ENCODE results near the gene SNRPA1. TPM values are rescaled to one million over a fixed set of nuclear protein-coding genes. Genes with fewer than 3 reads are reported as not detected.

Gene SNRPA1
- total and polyA plus RNA-seq, 8 donors = 3.5 to 75.6 (median 59.0) TPM

DNA sequence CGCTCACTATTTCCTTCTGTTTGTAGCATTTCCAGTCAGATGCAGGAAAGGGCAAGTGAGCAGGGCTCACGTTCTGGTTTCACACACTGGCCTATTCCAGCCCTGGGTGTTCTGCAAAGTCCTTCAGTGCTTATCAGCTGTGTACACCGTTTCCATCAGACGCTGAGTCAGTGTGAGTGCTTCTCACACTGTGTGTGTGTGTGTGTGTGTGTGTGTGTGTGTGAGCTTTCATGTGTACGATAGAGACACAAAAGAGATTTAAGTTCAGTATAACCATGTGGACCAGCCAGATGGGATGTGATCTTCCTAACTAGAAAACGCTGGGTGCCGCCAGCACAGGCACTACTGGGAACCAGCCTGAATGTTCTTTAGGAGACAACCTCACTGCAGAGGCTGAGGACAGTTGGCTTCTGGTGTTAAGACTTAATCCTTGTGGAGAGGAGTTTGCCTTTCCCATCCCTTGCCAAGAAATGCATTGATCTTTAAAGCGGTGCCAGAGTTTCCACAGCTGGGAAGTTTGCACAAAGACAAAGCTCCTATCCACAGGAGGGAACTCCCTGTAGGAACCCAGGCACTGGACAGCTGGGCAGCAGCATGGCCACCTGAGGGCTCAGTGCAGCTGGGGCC lies 39.3 kb downstream of the SNRPA1 start:
- H3K27ac ChIP-seq = no peak overlapping the region
- H3K4me3 ChIP-seq = no peak overlapping the region
- WGBS, 5 donors = 15 to 34% (median 32%) methylated on average over 7 to 8 of the region's 8 CpGs
- intact Hi-C loops (cut with DNase I; ENCODE audit: low total_unique reads) = loop anchor here (5.0 kb wide), 1 partner anchor 168 kb away; no protein-coding TSS in a partner anchor
- DNase-seq = peak in 1 of 2 donors; percentile 87
- no peaks in the 10 kb centered on the region for H3K36me3 ChIP-seq
- H3K9me3 ChIP-seq = no peaks in the 10 kb centered on the region
- TF ChIP-seq, protein P1, sequence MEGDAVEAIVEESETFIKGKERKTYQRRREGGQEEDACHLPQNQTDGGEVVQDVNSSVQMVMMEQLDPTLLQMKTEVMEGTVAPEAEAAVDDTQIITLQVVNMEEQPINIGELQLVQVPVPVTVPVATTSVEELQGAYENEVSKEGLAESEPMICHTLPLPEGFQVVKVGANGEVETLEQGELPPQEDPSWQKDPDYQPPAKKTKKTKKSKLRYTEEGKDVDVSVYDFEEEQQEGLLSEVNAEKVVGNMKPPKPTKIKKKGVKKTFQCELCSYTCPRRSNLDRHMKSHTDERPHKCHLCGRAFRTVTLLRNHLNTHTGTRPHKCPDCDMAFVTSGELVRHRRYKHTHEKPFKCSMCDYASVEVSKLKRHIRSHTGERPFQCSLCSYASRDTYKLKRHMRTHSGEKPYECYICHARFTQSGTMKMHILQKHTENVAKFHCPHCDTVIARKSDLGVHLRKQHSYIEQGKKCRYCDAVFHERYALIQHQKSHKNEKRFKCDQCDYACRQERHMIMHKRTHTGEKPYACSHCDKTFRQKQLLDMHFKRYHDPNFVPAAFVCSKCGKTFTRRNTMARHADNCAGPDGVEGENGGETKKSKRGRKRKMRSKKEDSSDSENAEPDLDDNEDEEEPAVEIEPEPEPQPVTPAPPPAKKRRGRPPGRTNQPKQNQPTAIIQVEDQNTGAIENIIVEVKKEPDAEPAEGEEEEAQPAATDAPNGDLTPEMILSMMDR (IDR thresholded peaks at IDR 0.05) = no peak
- peak in 2 of 3 donors; percentile 30 to 61 for TF ChIP-seq POLR2AphosphoS5 (IDR thresholded peaks at IDR 0.05)
- peaks cover 6 to 33% (median 22%) of the 10 kb centered on the region in 4 donors for H3K4me1 ChIP-seq
- no peaks in the 10 kb centered on the region for H3K27me3 ChIP-seq

DNA sequence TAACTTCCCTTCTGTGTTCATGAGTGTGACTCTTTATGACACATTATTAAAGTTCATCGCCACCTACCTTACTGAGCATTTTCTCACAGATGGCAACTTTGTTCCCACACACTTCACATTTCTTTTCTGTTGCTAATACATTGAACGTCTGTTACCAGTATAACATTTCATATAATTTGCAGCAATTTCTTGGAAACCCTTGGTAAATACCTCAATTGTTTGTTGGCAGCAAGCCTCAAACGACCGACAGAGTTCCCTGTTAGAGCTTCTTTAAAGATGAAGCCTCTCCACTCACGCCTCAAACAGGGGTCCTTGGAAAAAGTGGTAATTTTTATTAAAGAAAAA lies 40.0 kb downstream of the SNRPA1 start:
- no peaks in the 10 kb centered on the region for H3K9me3 ChIP-seq
- TF ChIP-seq EP300 (IDR thresholded peaks at IDR 0.05) = no peak
- TF ChIP-seq, protein P1 (IDR thresholded peaks at IDR 0.05) = no peak
- TF ChIP-seq POLR2AphosphoS5 (IDR thresholded peaks at IDR 0.05) = no peak
- no peak for TF ChIP-seq POLR2A (IDR thresholded peaks at IDR 0.05)

DNA sequence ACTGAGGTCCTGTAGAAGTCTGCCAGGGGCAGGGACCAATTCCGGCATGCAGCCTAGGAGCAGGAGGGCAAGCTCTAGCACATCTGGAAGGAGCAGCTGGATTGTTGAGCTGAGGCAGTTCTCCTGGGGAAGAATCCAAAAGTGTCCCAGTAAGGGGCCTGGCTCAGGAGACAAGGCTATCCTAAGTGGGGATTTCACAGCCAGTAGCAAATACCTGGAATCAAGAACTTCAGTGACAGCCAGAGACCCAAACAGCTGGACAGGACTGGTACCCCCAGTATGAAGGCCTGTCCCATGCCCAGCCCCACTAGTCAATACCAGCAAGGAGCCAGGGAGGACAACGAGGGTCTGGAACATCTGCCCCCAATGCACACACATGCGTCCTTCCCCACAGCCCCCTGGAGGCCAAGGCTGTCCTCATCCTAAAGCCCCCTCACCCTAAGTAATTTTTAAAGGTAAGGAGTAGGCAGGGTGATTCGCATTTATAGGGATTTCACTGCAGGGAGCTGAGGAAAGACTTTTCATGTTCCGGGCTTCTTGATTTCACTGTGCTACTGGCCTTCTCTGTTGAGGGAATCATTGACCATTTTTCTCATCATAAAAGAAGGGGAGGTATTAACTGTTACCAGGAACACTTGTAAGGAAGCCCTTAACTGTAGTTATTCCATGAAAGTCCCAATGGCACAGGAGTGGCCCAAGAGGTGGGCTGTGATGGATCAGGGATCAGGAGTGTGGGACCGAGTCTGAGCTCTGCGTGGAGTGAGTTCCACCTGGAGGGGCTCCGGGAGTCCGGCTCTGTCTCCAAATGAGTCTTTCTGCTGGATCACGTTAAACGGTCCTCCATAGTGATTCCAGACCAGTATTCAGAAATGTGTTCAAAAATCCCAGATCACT lies 40.6 kb downstream of the SNRPA1 start:
- no peak for DNase-seq
- no peak overlapping the region for H3K27ac ChIP-seq
- no peaks in the 10 kb centered on the region for H3K27me3 ChIP-seq
- WGBS, 5 donors = 89 to 93% (median 91%) methylated on average over 11 of the region's 11 CpGs
- no peak overlapping the region for H3K4me3 ChIP-seq
- peaks cover 18 to 46% (median 36%) of the 10 kb centered on the region in 4 donors for H3K4me1 ChIP-seq
- intact Hi-C loops (cut with DNase I; ENCODE audit: low total_unique reads) = loop anchor here (5.0 kb wide), 1 partner anchor 167 kb away; no protein-coding TSS in a partner anchor
- TF ChIP-seq POLR2AphosphoS5 (IDR thresholded peaks at IDR 0.05) = no peak
- TF ChIP-seq, protein P1 (IDR thresholded peaks at IDR 0.05) = no peak
- no peak for TF ChIP-seq POLR2A (IDR thresholded peaks at IDR 0.05)
- no peak for TF ChIP-seq EP300 (IDR thresholded peaks at IDR 0.05)
- H3K9me3 ChIP-seq = no peaks in the 10 kb centered on the region
- no peaks in the 10 kb centered on the region for H3K36me3 ChIP-seq

More for the DNA sequence above, 40.0 kb downstream of the SNRPA1 start:
- WGBS, 5 donors = 51 to 63% (median 58%) methylated on average over 5 of the region's 5 CpGs
- Histone ChIP-seq H3K4me3 (no peak overlapping the region), H3K27ac (no peak overlapping the region), H3K36me3 (no peaks in the 10 kb centered on the region), H3K27me3 (no peaks in the 10 kb centered on the region), H3K4me1 (peaks cover 11 to 40% (median 29%) of the 10 kb centered on the region in 4 donors)
- no peak for DNase-seq
- intact Hi-C loops (cut with DNase I; ENCODE audit: low total_unique reads) = loop anchor here (5.0 kb wide), 1 partner anchor 168 kb away; no protein-coding TSS in a partner anchor

DNA sequence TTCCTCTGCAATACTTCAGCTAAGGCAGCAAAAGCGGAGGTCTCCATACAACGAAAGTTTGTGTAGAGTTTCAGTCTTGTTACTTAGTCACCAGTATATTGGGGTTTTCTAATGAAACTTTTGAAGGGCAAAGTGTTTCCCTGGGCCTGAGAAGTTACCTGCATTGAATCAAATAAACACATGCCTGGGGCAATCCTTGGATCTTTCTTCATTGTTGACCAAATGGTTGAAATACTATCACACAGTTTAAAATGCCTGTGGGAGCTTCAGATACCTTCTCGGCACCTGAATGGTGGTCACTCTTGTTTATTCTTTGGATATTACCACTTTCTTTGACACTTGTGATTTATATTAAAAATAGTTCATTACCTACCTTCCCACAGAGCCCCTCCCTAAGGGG lies 42.2 kb downstream of the SNRPA1 start:
- intact Hi-C loops (cut with DNase I; ENCODE audit: low total_unique reads) = no loop called here
- 32 to 46% (median 37%) methylated on average over 3 of the region's 3 CpGs for WGBS, 5 donors
- DNase-seq = no peak
- Histone ChIP-seq H3K4me3 (peak overlapping the region; percentile 71 to 95 (median 77)), H3K9me3 (no peaks in the 10 kb centered on the region), H3K27ac (peak overlapping the region in 4 of 5 donors; percentile 86 to 97 (median 93)), H3K27me3 (no peaks in the 10 kb centered on the region), H3K36me3 (no peaks in the 10 kb centered on the region), H3K4me1 (peaks cover 23 to 53% (median 44%) of the 10 kb centered on the region in 4 donors)
- no peak for TF ChIP-seq EP300 (IDR thresholded peaks at IDR 0.05)
- TF ChIP-seq POLR2A (IDR thresholded peaks at IDR 0.05) = no peak
- TF ChIP-seq, protein P1 (IDR thresholded peaks at IDR 0.05) = no peak
- no peak for TF ChIP-seq POLR2AphosphoS5 (IDR thresholded peaks at IDR 0.05)

All from stomach (tissue), 9 donors.